Suppressor macrophage (primary cell): ENCODE data around the gene ITGA7.

ENCODE experiments used
- DNase-seq, 4 experiments: peaks; one replicate each; pipeline ENCODE4 v3.0.0-alpha.2; 2020 to 2022

Gene ITGA7

DNA sequence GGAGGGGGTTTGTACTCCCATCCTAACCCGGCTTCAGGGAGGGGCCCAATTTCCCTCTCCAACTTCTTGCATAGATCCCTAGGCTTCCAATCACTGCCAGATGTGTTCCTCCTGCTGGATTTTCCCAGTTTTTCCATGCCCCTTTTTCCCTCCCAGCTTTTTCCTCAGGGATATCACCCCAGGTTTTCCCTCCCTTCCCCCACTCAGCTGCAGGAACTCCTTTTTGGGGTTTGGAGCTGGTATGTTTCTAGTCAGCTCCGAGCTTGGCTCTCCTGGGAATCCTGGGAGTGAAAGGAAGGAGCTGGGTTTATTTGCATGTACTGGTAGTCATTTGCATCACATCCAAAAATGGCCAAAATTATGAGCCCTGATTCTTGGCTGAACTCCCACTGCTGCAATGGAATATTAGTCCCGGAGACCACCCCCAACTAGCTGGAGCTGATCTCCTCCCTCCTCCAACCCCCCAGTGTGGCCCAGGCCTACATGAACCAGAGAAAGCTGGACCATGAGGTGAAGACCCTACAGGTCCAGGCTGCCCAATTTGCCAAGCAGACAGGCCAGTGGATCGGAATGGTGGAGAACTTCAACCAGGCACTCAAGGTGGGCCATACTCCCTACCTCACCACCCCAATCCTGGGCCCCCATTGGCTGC lies 11.0 kb upstream of the ITGA7 start:
- DNase-seq = no peak

- no peak for DNase-seq
These were observed 10.3 kb upstream of the ITGA7 start for GRCh38 chr12:55718015-55718414.

DNA sequence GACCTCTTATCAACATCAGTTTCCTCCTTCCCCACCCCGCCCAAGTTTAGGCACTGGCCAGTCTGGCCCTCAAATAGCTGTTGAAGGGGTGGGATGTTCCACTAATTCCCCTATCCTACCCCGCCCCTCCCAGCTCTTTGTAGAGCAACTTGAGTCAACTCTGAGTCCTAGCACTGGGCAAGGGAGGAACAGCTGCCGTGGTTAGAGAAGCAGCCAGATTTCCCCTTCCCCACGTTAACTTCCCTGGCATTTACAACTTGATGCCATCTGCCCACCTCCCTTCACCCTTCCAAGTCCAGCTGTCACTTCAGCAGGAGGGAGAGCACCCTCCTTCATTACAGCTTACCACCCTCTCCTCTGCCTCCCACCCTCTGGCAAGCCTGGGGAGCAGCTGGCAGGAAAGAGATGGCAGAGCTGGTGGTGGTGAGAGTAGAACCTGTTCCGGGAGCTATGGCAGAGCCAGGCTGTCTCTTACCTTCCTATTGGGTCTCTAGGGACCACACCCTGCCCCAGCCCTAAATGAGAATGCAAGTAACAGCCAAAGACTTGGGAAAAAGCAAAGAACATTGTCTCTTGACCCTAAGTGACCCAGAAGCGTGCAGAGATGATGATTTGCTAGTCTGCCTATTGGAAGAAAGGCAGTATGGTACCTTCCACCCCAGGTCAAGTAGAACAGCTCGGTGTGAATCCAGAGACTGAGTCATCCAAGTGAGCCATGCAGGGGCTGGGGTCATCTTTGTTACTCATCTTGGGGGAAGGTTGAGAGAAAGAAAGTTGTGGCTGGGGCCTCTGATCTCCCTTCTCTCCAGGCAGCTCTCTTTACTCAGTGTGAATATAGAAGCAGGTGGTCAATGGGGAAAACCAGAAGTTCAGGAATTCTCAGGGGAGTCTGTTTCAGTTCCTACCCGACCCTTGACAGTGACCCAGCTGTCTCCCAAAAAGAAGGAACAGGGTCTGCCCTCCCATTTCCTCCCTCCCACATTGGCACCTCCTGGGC lies 9.6 kb upstream of the ITGA7 start:
- peak in 3 of 4 experiments; percentile 41 to 47 (median 43) for DNase-seq

DNA sequence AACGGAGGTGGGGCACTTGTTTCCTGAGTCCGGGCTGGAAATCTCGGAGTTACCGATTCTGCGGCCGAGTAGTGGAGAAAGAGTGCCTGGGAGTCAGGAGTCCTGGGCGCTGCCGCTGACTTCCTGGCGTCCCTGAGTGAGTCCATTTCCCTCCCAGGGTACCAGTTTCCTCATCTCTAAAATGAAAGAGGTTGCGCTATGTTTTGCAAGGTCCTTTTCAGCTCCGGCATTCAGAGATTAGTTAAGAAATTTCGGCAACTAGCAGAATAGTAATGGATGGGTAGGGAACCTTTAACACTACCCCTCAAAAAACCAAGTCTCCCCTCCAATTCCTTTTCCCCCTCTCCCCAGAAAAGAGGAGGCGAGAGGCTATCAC lies 8.9 kb upstream of the ITGA7 start:
- DNase-seq = peak in 1 of 4 experiments; percentile 56

DNA sequence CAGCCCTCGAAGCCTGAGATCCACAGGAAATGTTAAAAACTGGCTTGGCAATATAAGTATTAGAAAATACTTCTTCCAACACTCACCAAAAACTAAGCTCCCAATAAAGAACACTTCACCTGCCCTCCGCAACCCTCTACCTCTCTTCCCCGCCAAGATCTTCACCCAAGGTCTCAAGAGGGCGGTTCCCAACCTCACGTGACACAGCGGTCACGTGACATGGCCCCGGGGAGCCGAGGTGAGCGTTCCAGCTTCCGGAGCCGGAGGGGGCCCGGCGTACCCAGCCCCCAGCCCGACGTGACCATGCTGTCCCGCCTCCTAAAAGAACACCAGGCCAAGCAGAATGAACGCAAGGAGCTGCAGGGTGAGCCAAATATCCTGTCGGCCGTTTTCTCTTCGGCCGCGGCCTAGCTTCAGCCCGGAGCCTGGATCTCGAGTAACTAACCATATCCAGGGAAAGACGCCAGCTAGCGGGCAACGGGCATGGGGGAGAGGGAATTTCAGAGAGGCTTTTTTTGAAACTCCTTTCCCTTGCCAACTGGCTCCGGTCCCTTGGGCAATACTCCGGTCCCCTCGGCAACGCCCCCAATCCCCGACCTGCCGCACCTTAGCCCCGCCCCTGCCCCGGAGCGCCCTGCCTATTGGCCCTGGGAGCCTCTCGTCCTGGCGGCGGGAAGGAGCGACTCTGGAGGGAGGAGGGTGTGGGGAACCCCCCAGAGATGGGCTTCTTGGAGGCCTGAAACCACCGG lies 8.3 kb upstream of the ITGA7 start, which contains the start of gene BLOC1S1:
Gene BLOC1S1, plus strand, starts transcription at position 214 of the 749 bp plus-strand sequence. Its CDS starts 6 bp downstream, at position 220.
- DNase-seq = peak; percentile 72 to 89 (median 83)

DNA sequence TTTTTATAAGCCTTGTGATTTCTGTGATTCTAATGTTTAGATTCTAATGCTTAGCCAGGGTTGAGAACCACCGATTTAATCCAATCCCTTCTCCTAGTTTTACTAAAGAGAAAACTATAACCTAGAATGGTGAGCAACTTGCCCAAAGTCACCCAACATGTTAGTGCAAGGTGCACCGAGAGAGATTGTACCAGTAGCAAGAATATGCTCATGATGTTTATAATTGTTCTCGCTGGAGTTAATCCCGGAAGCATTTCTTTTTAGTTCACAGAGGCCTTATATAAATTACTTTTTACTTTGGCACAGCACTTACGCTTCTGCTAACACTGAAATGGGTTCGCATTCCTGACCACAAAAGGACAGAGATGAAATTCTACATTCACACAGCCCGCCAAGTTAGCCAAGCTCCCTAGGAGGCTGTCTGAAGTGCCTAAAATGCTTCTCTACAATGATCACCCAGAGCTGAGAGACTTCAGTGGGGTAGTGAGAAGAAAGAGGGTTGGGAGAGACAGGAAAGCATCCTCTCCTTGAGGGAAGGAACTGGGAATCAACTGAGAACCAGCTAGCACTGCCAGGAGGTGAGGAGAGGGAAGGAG lies 7.6 kb upstream of the ITGA7 start:
- no peak for DNase-seq

DNA sequence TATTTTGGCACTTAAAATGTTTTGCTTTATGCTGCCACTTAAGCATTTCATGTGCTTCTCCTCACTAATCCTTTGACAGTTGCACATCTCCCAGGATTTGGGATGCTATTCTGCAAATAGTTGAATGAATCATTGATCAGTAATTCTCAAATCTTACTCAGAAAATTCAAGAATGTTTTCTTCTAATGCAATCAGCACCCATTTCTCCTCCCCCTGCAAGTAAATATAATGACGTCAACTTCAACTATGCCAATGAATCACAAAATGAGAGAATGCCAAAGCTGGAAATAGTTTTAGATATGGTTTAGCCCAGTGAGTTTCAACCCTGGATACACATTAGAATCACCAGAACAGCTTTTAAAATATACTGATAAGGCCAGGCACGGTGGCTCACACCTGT lies 6.0 kb upstream of the ITGA7 start:
- DNase-seq = no peak

- DNase-seq = no peak
These were observed 5.2 kb upstream of the ITGA7 start for GRCh38 chr12:55712700-55713415.

- DNase-seq = no peak
These were observed 4.3 kb upstream of the ITGA7 start for GRCh38 chr12:55711786-55712553.

- peak in 3 of 4 experiments; percentile 40 to 55 (median 43) for DNase-seq
These were observed 1.1 kb upstream of the ITGA7 start for GRCh38 chr12:55708695-55709233.

- DNase-seq = peak in 1 of 4 experiments; percentile 48
These were observed 459 bp downstream of the ITGA7 start for GRCh38 chr12:55707219-55707671.

DNA sequence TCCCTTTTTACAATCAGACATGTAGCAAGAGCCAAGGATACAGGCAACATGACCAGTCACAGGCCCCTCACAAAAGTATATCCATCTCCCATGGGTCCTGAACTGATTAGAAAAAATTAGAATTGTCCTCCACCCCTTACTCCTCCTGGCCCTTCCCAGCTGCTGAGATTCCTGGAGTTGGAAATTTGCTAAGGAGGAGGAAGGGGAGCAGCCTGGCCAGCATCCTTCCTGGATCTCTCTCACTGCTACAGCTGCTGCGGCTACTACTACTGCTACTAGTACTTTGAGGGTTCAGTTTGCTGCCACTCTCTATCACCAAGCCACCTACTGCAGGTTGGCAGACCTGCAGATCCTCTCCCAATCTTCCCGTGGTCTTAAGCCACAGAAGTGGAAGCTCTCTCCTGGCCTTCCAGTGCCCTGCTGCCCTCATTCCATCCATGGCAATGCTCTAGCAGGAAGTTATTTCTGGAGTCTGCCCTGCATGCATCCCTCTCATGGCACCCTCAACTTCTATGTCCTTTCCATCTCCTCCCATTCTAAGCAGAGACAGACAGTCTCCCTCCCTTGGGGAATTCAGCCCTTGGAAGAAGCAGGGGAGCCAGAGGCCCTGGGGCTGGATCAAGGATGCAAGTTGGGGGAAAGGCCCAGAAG lies 1.0 kb downstream of the ITGA7 start:
- DNase-seq = no peak

- peak in 1 of 4 experiments; percentile 41 for DNase-seq
These were observed 1.8 kb downstream of the ITGA7 start for GRCh38 chr12:55705782-55706402.

- DNase-seq = no peak
These were observed 2.6 kb downstream of the ITGA7 start for GRCh38 chr12:55704824-55705718.

DNA sequence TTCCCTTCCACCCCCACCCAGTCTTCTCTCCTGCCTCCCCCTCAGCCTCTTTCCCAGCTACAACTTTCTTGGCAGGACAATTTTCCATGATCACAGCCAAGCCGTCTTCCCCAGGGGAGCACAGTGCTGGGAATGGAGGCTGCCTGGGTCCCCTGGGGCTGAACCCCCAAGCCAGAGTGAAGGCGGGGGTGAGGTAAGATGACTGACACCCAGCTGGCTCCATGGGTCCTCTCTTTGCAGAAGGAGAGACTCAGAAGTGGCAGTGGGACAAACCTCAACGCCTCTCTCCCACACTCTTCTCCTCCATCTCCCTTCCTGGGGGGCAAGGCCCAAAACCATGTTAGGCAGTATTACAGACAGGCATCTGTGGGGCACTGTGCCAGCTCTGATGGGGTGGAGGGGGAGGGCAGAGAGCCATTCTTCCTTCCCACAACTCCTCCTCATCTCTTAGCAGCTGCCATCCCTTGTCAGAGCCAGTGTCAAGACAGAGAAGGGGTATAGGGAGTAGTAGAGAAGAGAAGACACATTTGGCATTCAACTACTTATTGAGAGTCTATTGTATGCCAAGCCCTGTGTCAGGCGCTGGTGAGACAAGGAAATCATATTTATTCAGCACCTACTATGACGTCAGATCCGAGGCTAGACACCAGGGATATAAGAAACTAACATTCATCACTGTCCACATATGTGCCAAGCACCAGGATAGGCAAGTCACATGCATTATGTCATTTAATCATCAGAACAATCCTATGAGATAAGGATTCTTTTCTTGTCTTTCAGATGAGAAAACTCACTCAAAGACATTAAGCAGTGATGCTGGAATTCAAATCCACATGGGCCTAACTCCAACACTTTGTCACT lies 3.6 kb downstream of the ITGA7 start:
- DNase-seq = no peak

DNA sequence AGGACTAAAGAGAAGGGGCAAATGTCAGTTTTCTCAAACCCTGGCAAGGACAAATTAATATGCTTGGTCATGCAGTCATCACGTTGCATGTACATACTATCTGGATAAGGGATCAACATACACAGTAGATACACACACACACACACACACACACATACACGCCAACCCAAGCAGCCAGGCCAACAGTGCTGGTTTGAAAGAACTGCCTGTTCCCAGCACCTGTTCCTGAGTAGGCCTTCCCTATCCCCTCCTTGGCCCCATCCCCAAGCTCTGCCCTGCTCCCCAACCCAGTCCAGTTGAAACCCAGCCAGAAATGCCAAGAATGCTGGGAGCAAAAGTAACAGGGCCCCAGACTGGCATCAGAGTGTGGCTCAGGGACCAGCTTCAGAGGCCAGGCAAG lies 4.4 kb downstream of the ITGA7 start:
- DNase-seq = no peak

- no peak for DNase-seq
These were observed 4.8 kb downstream of the ITGA7 start for GRCh38 chr12:55702861-55703260.
